ENCODE measurements around the gene PIH1D1.
A peak's percentile ranks its signal among the peaks of the same experiment; 100 is the strongest.

The PIH1D1 gene

GRCh38 chr19:49492573-49493405, 41.2 kb upstream of the PIH1D1 start:
- DNase-seq (ENCODE audit: low read depth) = no peak
- H3K4me3 ChIP-seq (ENCODE audit: low read depth, low read length) = no peak overlapping the region
- TF ChIP-seq CTCF (conservative IDR thresholded peaks at IDR 0.05; ENCODE audit: low read depth, low read length) = no peak

GRCh38 chr19:49491804-49492572, 40.4 kb upstream of the PIH1D1 start:
- no peak for TF ChIP-seq CTCF (conservative IDR thresholded peaks at IDR 0.05; ENCODE audit: low read depth, low read length)
- DNase-seq (ENCODE audit: low read depth) = no peak
- no peak overlapping the region for H3K4me3 ChIP-seq (ENCODE audit: low read depth, low read length)

- no peak overlapping the region for H3K4me3 ChIP-seq (ENCODE audit: low read depth, low read length)
- no peak for DNase-seq (ENCODE audit: low read depth)
- TF ChIP-seq CTCF (conservative IDR thresholded peaks at IDR 0.05; ENCODE audit: low read depth, low read length) = no peak
Observed at GRCh38 chr19:49491030-49491803, 39.6 kb upstream of the PIH1D1 start.

- no peak for TF ChIP-seq CTCF (conservative IDR thresholded peaks at IDR 0.05; ENCODE audit: low read depth, low read length)
- peak overlapping the region; percentile 76 for H3K4me3 ChIP-seq (ENCODE audit: low read depth, low read length)
- no peak for DNase-seq (ENCODE audit: low read depth)
Observed at GRCh38 chr19:49490287-49491029, 38.8 kb upstream of the PIH1D1 start.

GRCh38 chr19:49489601-49490167, 38.1 kb upstream of the PIH1D1 start:
- peak overlapping the region; percentile 76 for H3K4me3 ChIP-seq (ENCODE audit: low read depth, low read length)
- peak; percentile 3 for TF ChIP-seq CTCF (conservative IDR thresholded peaks at IDR 0.05; ENCODE audit: low read depth, low read length)
- no peak for DNase-seq (ENCODE audit: low read depth)
